K562 (cell line): Measurements from ENCODE around the gene ASIC5. TPM values are rescaled to one million over a fixed set of nuclear protein-coding genes. Genes with fewer than 3 reads are reported as not detected.

Experiments
- PCBP1 ChIP-seq: fragments of 200-400 bp; formaldehyde crosslinking; IDR thresholded peaks from 2 replicates; pipeline ENCODE4 v1.6.1; 2018; ENCODE audit warnings: mild to moderate bottlenecking, low read depth, low read length; ENCODE audit not compliant: poor library complexity, severe bottlenecking
- polyA plus RNA-seq, 8 experiments: library from polyadenylated mRNA; depleted of rRNA in 4 of 8; stranded (reverse) in 5 of 8; unstranded in 3 of 8; fragments of >200 nt; fragmentation: Nextera tagmentation in 2 of 8; fragmentation: Illumina TruSeq in 1 of 8; extraction: Ambion mirVana in 2 of 8; extraction: Trizol in 1 of 8; gene quantifications; 2 replicates each; pipeline versions ENCODE4 v1.2.1 to v1.2.3, GENCODE V29; 2011 to 2014; ENCODE audit warnings: inconsistent platforms in 1 of 8, missing spikeins in 1 of 8
- total RNA-seq, 7 experiments: library from RNA; depleted of rRNA in 6 of 7; stranded (reverse); fragments of >200 nt in 6 of 7; fragmentation: Illumina TruSeq in 2 of 7; extraction: Trizol in 2 of 7; gene quantifications; 2 replicates each; pipeline versions ENCODE4 v1.2.1 to v1.2.3, GENCODE V29; 2011 to 2021; ENCODE audit warnings: low replicate concordance in 1 of 7
- TF ChIP-seq, protein P1 (sequence below): fragments of 450-650 bp; conservative IDR thresholded peaks from 2 replicates; pipeline ENCODE4 v1.6.1; 2016; ENCODE audit warnings: missing genetic modification characterization, low read depth, mild to moderate bottlenecking, control low read depth, missing compliant biosample characterization
- TF ChIP-seq, protein P2 (sequence below), 2 experiments: fragments of 150-350 bp in 1 of 2; IDR thresholded peaks; 2 replicates each; pipeline ENCODE4 v1.6.1; 2012 to 2016; ENCODE audit warnings: low read depth in 2 of 2, low read length in 2 of 2, mild to moderate bottlenecking in 1 of 2, moderate library complexity in 1 of 2

ASIC5 gene
- total and polyA plus RNA-seq, 9 of the 15 experiments (the other 6 are each of a cell fraction or from before 2014, with no cell fraction given), result not detected

DNA sequence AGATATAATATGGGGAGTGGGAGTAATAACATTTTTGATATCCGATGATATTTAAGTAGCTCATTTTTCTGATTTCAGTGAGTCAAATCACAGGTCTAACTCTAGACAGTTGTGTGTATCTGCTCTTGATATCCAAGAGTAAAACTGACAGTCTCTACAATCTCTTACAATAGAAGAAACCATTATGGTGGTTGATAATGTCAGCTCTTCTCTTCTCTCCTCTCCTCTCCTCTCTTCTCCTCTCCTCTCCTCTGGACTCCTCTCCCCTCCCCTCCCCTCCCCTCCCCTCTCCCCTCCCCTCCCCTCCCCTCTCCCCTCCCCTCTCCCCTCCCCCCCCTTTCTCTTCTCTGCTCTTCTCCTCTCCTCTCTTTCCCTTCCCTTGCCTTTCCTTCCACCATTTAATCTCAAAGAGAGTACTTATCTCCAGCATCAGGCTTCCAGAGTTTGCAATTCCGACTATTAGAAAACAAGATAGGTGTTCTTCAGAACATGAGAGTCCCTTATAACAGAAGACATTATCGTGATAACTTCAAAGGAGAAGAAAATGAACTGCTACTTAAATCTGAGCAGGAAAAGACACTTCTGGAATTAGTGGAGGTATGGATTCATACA, 43.6 kb upstream of the ASIC5 start (continued):
- TF ChIP-seq PCBP1, result peak; percentile 53
- TF ChIP-seq, protein P1, sequence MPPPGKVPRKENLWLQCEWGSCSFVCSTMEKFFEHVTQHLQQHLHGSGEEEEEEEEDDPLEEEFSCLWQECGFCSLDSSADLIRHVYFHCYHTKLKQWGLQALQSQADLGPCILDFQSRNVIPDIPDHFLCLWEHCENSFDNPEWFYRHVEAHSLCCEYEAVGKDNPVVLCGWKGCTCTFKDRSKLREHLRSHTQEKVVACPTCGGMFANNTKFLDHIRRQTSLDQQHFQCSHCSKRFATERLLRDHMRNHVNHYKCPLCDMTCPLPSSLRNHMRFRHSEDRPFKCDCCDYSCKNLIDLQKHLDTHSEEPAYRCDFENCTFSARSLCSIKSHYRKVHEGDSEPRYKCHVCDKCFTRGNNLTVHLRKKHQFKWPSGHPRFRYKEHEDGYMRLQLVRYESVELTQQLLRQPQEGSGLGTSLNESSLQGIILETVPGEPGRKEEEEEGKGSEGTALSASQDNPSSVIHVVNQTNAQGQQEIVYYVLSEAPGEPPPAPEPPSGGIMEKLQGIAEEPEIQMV (tag), result no peak
- TF ChIP-seq, protein P2, sequence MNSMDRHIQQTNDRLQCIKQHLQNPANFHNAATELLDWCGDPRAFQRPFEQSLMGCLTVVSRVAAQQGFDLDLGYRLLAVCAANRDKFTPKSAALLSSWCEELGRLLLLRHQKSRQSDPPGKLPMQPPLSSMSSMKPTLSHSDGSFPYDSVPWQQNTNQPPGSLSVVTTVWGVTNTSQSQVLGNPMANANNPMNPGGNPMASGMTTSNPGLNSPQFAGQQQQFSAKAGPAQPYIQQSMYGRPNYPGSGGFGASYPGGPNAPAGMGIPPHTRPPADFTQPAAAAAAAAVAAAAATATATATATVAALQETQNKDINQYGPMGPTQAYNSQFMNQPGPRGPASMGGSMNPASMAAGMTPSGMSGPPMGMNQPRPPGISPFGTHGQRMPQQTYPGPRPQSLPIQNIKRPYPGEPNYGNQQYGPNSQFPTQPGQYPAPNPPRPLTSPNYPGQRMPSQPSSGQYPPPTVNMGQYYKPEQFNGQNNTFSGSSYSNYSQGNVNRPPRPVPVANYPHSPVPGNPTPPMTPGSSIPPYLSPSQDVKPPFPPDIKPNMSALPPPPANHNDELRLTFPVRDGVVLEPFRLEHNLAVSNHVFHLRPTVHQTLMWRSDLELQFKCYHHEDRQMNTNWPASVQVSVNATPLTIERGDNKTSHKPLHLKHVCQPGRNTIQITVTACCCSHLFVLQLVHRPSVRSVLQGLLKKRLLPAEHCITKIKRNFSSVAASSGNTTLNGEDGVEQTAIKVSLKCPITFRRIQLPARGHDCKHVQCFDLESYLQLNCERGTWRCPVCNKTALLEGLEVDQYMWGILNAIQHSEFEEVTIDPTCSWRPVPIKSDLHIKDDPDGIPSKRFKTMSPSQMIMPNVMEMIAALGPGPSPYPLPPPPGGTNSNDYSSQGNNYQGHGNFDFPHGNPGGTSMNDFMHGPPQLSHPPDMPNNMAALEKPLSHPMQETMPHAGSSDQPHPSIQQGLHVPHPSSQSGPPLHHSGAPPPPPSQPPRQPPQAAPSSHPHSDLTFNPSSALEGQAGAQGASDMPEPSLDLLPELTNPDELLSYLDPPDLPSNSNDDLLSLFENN (IDR thresholded peaks at IDR 0.05; ENCODE audit: low read depth in 2 of 2, low read length in 2 of 2), result no peak
